Mucosa of rectum (tissue), 2 donors: ENCODE results near the gene COL17A1.

Experiments
- H3K27ac ChIP-seq, 2 donors: one replicate each; pipeline ENCODE4 v1.7.0; 2013; ENCODE audit warnings: inconsistent platforms in 2 of 2, low read depth in 2 of 2, low read length in 2 of 2
- H3K27me3 ChIP-seq, 2 donors: one replicate each; pipeline ENCODE4 v1.7.0; 2013; ENCODE audit warnings: low read length in 2 of 2; ENCODE audit not compliant: control insufficient read depth in 2 of 2, insufficient read depth in 2 of 2
- H3K36me3 ChIP-seq, 2 donors: one replicate each; pipeline ENCODE4 v1.7.0; 2013; ENCODE audit warnings: low read length in 2 of 2; ENCODE audit not compliant: control insufficient read depth in 2 of 2, insufficient read depth in 2 of 2
- H3K4me1 ChIP-seq, 2 donors: one replicate each; pipeline ENCODE4 v1.7.0; 2013; ENCODE audit warnings: low read length in 2 of 2, mild to moderate bottlenecking in 1 of 2; ENCODE audit not compliant: control insufficient read depth in 2 of 2, insufficient read depth in 2 of 2
- H3K4me3 ChIP-seq, 2 donors: one replicate each; pipeline ENCODE4 v1.7.0; 2013; ENCODE audit warnings: low read length in 2 of 2
- H3K9ac ChIP-seq, 2 donors: one replicate each; pipeline ENCODE4 v1.7.0; 2013; ENCODE audit warnings: low read length in 2 of 2, low read depth in 1 of 2, mild to moderate bottlenecking in 1 of 2
- H3K9me3 ChIP-seq, 2 donors: one replicate each; pipeline ENCODE4 v1.7.0; 2013; ENCODE audit warnings: low read length in 2 of 2; ENCODE audit not compliant: control insufficient read depth in 2 of 2
- donor health status: healthy.
- donor health status: Normal muscosa, but diverticular disease.

Gene COL17A1

GRCh38 chr10:104005172-104005863, 80.4 kb downstream of the COL17A1 start:
- Histone ChIP-seq H3K4me1 (no peaks in the 10 kb centered on the region), H3K27ac (no peak overlapping the region), H3K36me3 (peaks cover 56 to 64% of the 10 kb centered on the region in 2 donors), H3K4me3 (no peak overlapping the region), H3K9ac (no peak overlapping the region), H3K27me3 (no peaks in the 10 kb centered on the region), H3K9me3 (no peaks in the 10 kb centered on the region)

- Histone ChIP-seq H3K9ac (no peak overlapping the region), H3K9me3 (no peaks in the 10 kb centered on the region), H3K4me1 (no peaks in the 10 kb centered on the region), H3K4me3 (no peak overlapping the region), H3K36me3 (peaks cover 57 to 64% of the 10 kb centered on the region in 2 donors), H3K27me3 (no peaks in the 10 kb centered on the region), H3K27ac (no peak overlapping the region)
These were observed 82.8 kb downstream of the COL17A1 start for GRCh38 chr10:104002911-104003310.

- Histone ChIP-seq H3K4me3 (no peak overlapping the region), H3K27ac (no peak overlapping the region), H3K9ac (no peak overlapping the region), H3K27me3 (no peaks in the 10 kb centered on the region), H3K9me3 (no peaks in the 10 kb centered on the region), H3K4me1 (no peaks in the 10 kb centered on the region), H3K36me3 (peaks cover 56 to 57% of the 10 kb centered on the region in 2 donors)
These were observed 86.9 kb downstream of the COL17A1 start for GRCh38 chr10:103998805-103999204.

GRCh38 chr10:103995134-103995533, 90.5 kb downstream of the COL17A1 start:
- H3K9ac ChIP-seq = no peak overlapping the region
- H3K4me3 ChIP-seq = no peak overlapping the region
- H3K36me3 ChIP-seq = peaks cover 34% of the 10 kb centered on the region in 2 donors
- no peaks in the 10 kb centered on the region for H3K9me3 ChIP-seq
- no peaks in the 10 kb centered on the region for H3K27me3 ChIP-seq
- peaks cover 0 to 1% of the 10 kb centered on the region in 2 donors for H3K4me1 ChIP-seq
- H3K27ac ChIP-seq = no peak overlapping the region

- peaks cover 10 to 11% of the 10 kb centered on the region in 2 donors for H3K36me3 ChIP-seq
- no peak overlapping the region for H3K9ac ChIP-seq
These were observed 94.1 kb downstream of the COL17A1 start for GRCh38 chr10:103991393-103992128.

GRCh38 chr10:103990531-103990930, 95.1 kb downstream of the COL17A1 start:
- no peaks in the 10 kb centered on the region for H3K9me3 ChIP-seq
- H3K4me1 ChIP-seq = peaks cover 0 to 3% of the 10 kb centered on the region in 2 donors
- no peaks in the 10 kb centered on the region for H3K27me3 ChIP-seq
- no peak overlapping the region for H3K27ac ChIP-seq
- H3K9ac ChIP-seq = no peak overlapping the region
- H3K4me3 ChIP-seq = no peak overlapping the region
- peaks cover 10 to 11% of the 10 kb centered on the region in 2 donors for H3K36me3 ChIP-seq

More at GRCh38 chr10:103991393-103992128, 94.1 kb downstream of the COL17A1 start:
- Histone ChIP-seq H3K27ac (no peak overlapping the region), H3K9me3 (no peaks in the 10 kb centered on the region), H3K27me3 (no peaks in the 10 kb centered on the region), H3K4me1 (peaks cover 0 to 3% of the 10 kb centered on the region in 2 donors), H3K4me3 (no peak overlapping the region)

GRCh38 chr10:103990121-103990520, 95.6 kb downstream of the COL17A1 start:
- Histone ChIP-seq H3K27ac (no peak overlapping the region), H3K36me3 (peaks cover 10 to 11% of the 10 kb centered on the region in 2 donors), H3K4me3 (no peak overlapping the region), H3K9me3 (no peaks in the 10 kb centered on the region), H3K4me1 (peaks cover 0 to 3% of the 10 kb centered on the region in 2 donors), H3K27me3 (no peaks in the 10 kb centered on the region), H3K9ac (no peak overlapping the region)

GRCh38 chr10:103986360-103986759, 99.3 kb downstream of the COL17A1 start:
- Histone ChIP-seq H3K4me3 (no peak overlapping the region), H3K36me3 (peaks cover 0 to 2% of the 10 kb centered on the region in 2 donors), H3K27ac (no peak overlapping the region), H3K27me3 (no peaks in the 10 kb centered on the region), H3K9me3 (no peaks in the 10 kb centered on the region), H3K4me1 (peaks cover 3% of the 10 kb centered on the region in 2 donors), H3K9ac (no peak overlapping the region)

- H3K27ac ChIP-seq = no peak overlapping the region
- no peaks in the 10 kb centered on the region for H3K9me3 ChIP-seq
- H3K4me3 ChIP-seq = no peak overlapping the region
- H3K36me3 ChIP-seq = peaks cover 0 to 2% of the 10 kb centered on the region in 2 donors
- no peaks in the 10 kb centered on the region for H3K27me3 ChIP-seq
- H3K9ac ChIP-seq = no peak overlapping the region
- peaks cover 3% of the 10 kb centered on the region in 2 donors for H3K4me1 ChIP-seq
These were observed 100.0 kb downstream of the COL17A1 start for GRCh38 chr10:103985726-103986125.

- no peaks in the 10 kb centered on the region for H3K9me3 ChIP-seq
- peak overlapping the region in 1 of 2 donors; percentile 18 for H3K27ac ChIP-seq
- H3K4me1 ChIP-seq = peaks cover 0 to 3% of the 10 kb centered on the region in 2 donors
- peaks cover 0 to 2% of the 10 kb centered on the region in 2 donors for H3K36me3 ChIP-seq
- H3K4me3 ChIP-seq = peak overlapping the region in 1 of 2 donors; percentile 17
- no peaks in the 10 kb centered on the region for H3K27me3 ChIP-seq
- peak overlapping the region in 1 of 2 donors; percentile 2 for H3K9ac ChIP-seq
These were observed 102.2 kb downstream of the COL17A1 start for GRCh38 chr10:103983367-103983911.
